ENCODE data around the gene GJD3. TPM values are rescaled to one million over a fixed set of nuclear protein-coding genes. Genes with fewer than 3 reads are reported as not detected.
A peak's percentile ranks its signal among the peaks of the same experiment; 100 is the strongest.

GJD3 gene
- total and polyA plus RNA-seq, 2 experiments from 2014 or later = 1.4 TPM; not detected in 1

- TF ChIP-seq NANOG (IDR thresholded peaks at IDR 0.05; ENCODE audit: borderline replicate concordance) (no peak), CTCF (conservative IDR thresholded peaks at IDR 0.05; ENCODE audit: low read depth in 2 of 2) (no peak), EZH2phosphoT487 (IDR thresholded peaks at IDR 0.05; ENCODE audit: unreplicated experiment) (no peak), ZNF331 (CRISPR knock-in tag; IDR thresholded peaks at IDR 0.05; ENCODE audit: low read depth) (no peak), ZNF462 (CRISPR knock-in tag; IDR thresholded peaks at IDR 0.05) (no peak)
Observed at GRCh38 chr17:40360091-40360490, 4.4 kb downstream of the GJD3 start (continued).

GRCh38 chr17:40358323-40359038 lies 6.1 kb downstream of the GJD3 start:
- H3K79me2 ChIP-seq (replicated peaks; ENCODE audit: insufficient read depth) = no peaks in the 10 kb centered on the region
- peaks cover 12% of the 10 kb centered on the region; the same call in 1 of the 2 replicates for H3F3A ChIP-seq (replicated peaks; ENCODE audit: low read depth)
- no peak overlapping the region for H3K4me3 ChIP-seq
- no peaks in the 10 kb centered on the region; the same call in 2 of the 3 replicates for H3K9me3 Mint-ChIP-seq
- H3K4me1 Mint-ChIP-seq = peaks cover 44% of the 10 kb centered on the region
- H3K36me3 Mint-ChIP-seq (ENCODE audit: low read depth) = peaks cover 8% of the 10 kb centered on the region; the same call in 2 of the 3 replicates
- H3K27ac Mint-ChIP-seq = no peak overlapping the region
- H3K36me3 ChIP-seq (ENCODE audit: insufficient read depth) = no peaks in the 10 kb centered on the region
- H3K9me2 ChIP-seq (ENCODE audit: insufficient read depth) = no peaks in the 10 kb centered on the region
- peak overlapping the region; percentile 23; the same call in 2 of the 3 replicates for H3K4me3 Mint-ChIP-seq
- H3K4me2 ChIP-seq = peak overlapping the region; percentile 25; the same call in 1 of the 2 replicates
- ATAC-seq = peak; percentile 27
- no peak overlapping the region for H2AFZ ChIP-seq
- peaks cover 42% of the 10 kb centered on the region for H3K27me3 Mint-ChIP-seq (ENCODE audit: insufficient read depth, low read depth, poor library complexity)
- peak; percentile 94 for DNase-seq (ENCODE audit: low spot score)
- peaks cover 32% of the 10 kb centered on the region for H3K4me1 ChIP-seq (ENCODE audit: insufficient read depth)
- peaks cover 33% of the 10 kb centered on the region for H3K27me3 ChIP-seq (ENCODE audit: insufficient read depth)
- no peak overlapping the region for H3K27ac ChIP-seq (ENCODE audit: low read depth)
- H4K20me1 ChIP-seq (replicated peaks; ENCODE audit: insufficient read depth) = no peaks in the 10 kb centered on the region
- TF ChIP-seq CTCF (conservative IDR thresholded peaks at IDR 0.05; ENCODE audit: low read depth in 2 of 2) = peak; percentile 94 to 97

Data from GM23338 (cell line).